HEK293 (cell line): ENCODE data around the gene CD40.

ENCODE experiments used
- CTCF ChIA-PET: fragments of 350-600 bp; formaldehyde crosslinking; extraction: SDS; loops from one replicate; lab custom pipeline; 2021; ENCODE audit warnings: antibody characterized with exemption; lab: Yijun Ruan, JAX
- POLR2A ChIA-PET: fragments of 300-600 bp; formaldehyde crosslinking; extraction: SDS; loops from one replicate; lab custom pipeline; 2020; ENCODE audit warnings: antibody characterized with exemption, inconsistent platforms; lab: Yijun Ruan, JAX
- H3K27ac ChIP-seq: fragments of 200-500 bp; sonication (Bioruptor generic); 2 replicates; pipeline ENCODE4 v1.5.1; 2014; ENCODE audit warnings: low read depth, low read length, control low read depth, inconsistent platforms; ENCODE audit errors: extremely low read depth
- H3K36me3 ChIP-seq, 2 experiments: fragments of 200-500 bp in 1 of 2; sonication (Bioruptor generic) in 1 of 2; 1 replicate in 1 of 2; 2 replicates in 1 of 2; pipeline ENCODE4 v1.5.1; 2014 to 2017; ENCODE audit warnings: inconsistent platforms in 2 of 2, low read length in 2 of 2; ENCODE audit not compliant: control insufficient read depth in 2 of 2, insufficient read depth in 1 of 2
- H3K4me1 ChIP-seq: fragments of 200-500 bp; sonication (Bioruptor generic); 2 replicates; pipeline ENCODE4 v1.5.1; 2014; ENCODE audit warnings: mild to moderate bottlenecking, low read length, inconsistent platforms; ENCODE audit not compliant: control insufficient read depth, insufficient read depth
- H3K4me3 ChIP-seq: 2 replicates; pipeline ENCODE4 v1.5.1; 2011; ENCODE audit warnings: low read depth, mild to moderate bottlenecking, control low read depth, low read length, moderate library complexity
- H3K9me3 ChIP-seq: fragments of 200-500 bp; sonication (Bioruptor generic); 2 replicates; pipeline ENCODE4 v1.5.1; 2014; ENCODE audit warnings: low read depth, low read length, inconsistent platforms; ENCODE audit not compliant: control insufficient read depth, insufficient read depth
- AEBP2 ChIP-seq: fragments of 450-650 bp; formaldehyde crosslinking; IDR thresholded peaks from 2 replicates; pipeline ENCODE4 v1.5.1; 2016; ENCODE audit warnings: missing biosample characterization, missing genetic modification characterization, borderline replicate concordance
- KLF9 ChIP-seq: fragments of 450-650 bp; formaldehyde crosslinking; IDR thresholded peaks from 2 replicates; pipeline ENCODE4 v1.5.1; 2016; ENCODE audit warnings: missing biosample characterization, missing genetic modification characterization, low read depth
- PRDM4 ChIP-seq: fragments of 450-650 bp; formaldehyde crosslinking; IDR thresholded peaks from 2 replicates; pipeline ENCODE4 v1.5.1; 2017; ENCODE audit warnings: missing biosample characterization, missing genetic modification characterization
- REPIN1 ChIP-seq: fragments of 450-650 bp; formaldehyde crosslinking; IDR thresholded peaks from 2 replicates; pipeline ENCODE4 v1.5.1; 2017; ENCODE audit warnings: missing biosample characterization, missing genetic modification characterization, low read depth
- ZBTB17 ChIP-seq: fragments of 450-650 bp; formaldehyde crosslinking; IDR thresholded peaks from 2 replicates; pipeline ENCODE4 v1.5.1; 2016; ENCODE audit warnings: missing biosample characterization, missing genetic modification characterization
- ZFHX2 ChIP-seq: fragments of 450-650 bp; formaldehyde crosslinking; conservative IDR thresholded peaks from 2 replicates; pipeline ENCODE4 v1.5.1; 2016; ENCODE audit warnings: missing biosample characterization, missing genetic modification characterization
- ZIC2 ChIP-seq: fragments of 450-650 bp; formaldehyde crosslinking; IDR thresholded peaks from 2 replicates; pipeline ENCODE4 v1.5.1; 2016; ENCODE audit warnings: missing biosample characterization, missing genetic modification characterization
- ZNF211 ChIP-seq: fragments of 450-650 bp; formaldehyde crosslinking; IDR thresholded peaks from 2 replicates; pipeline ENCODE4 v1.5.1; 2016; ENCODE audit warnings: low read depth, missing biosample characterization, missing genetic modification characterization
- ZNF423 ChIP-seq: fragments of 450-650 bp; formaldehyde crosslinking; IDR thresholded peaks from 2 replicates; pipeline ENCODE4 v1.5.1; 2016; ENCODE audit warnings: missing biosample characterization, missing genetic modification characterization
- TF ChIP-seq, protein P1 (sequence below): fragments of 450-650 bp; formaldehyde crosslinking; IDR thresholded peaks from 2 replicates; pipeline ENCODE4 v1.5.1; 2016; ENCODE audit warnings: missing biosample characterization, missing genetic modification characterization, borderline replicate concordance
- TF ChIP-seq, protein P2 (sequence below): fragments of 450-650 bp; formaldehyde crosslinking; IDR thresholded peaks from 2 replicates; pipeline ENCODE4 v1.5.1; 2016; ENCODE audit warnings: missing biosample characterization, missing genetic modification characterization

Gene CD40

GRCh38 chr20:46142124-46142523, 24.0 kb downstream of the CD40 start:
- no peaks in the 10 kb centered on the region for H3K36me3 ChIP-seq
- H3K9me3 ChIP-seq, result no peaks in the 10 kb centered on the region
- H3K4me1 ChIP-seq, result no peaks in the 10 kb centered on the region
- no peak overlapping the region for H3K4me3 ChIP-seq
- ChIA-PET POLR2A (no interaction called here), CTCF (interaction anchor here (0.6 to 2.5 kb wide), 6 partner anchors 9 to 523 kb away, joined by 3 to 8 read pairs (median 4); no protein-coding TSS in a partner anchor)
- peak; percentile 71; the same call in 1 of the 2 replicates for TF ChIP-seq ZBTB17 (tag by site-specific recombination)
- TF ChIP-seq, protein P1, sequence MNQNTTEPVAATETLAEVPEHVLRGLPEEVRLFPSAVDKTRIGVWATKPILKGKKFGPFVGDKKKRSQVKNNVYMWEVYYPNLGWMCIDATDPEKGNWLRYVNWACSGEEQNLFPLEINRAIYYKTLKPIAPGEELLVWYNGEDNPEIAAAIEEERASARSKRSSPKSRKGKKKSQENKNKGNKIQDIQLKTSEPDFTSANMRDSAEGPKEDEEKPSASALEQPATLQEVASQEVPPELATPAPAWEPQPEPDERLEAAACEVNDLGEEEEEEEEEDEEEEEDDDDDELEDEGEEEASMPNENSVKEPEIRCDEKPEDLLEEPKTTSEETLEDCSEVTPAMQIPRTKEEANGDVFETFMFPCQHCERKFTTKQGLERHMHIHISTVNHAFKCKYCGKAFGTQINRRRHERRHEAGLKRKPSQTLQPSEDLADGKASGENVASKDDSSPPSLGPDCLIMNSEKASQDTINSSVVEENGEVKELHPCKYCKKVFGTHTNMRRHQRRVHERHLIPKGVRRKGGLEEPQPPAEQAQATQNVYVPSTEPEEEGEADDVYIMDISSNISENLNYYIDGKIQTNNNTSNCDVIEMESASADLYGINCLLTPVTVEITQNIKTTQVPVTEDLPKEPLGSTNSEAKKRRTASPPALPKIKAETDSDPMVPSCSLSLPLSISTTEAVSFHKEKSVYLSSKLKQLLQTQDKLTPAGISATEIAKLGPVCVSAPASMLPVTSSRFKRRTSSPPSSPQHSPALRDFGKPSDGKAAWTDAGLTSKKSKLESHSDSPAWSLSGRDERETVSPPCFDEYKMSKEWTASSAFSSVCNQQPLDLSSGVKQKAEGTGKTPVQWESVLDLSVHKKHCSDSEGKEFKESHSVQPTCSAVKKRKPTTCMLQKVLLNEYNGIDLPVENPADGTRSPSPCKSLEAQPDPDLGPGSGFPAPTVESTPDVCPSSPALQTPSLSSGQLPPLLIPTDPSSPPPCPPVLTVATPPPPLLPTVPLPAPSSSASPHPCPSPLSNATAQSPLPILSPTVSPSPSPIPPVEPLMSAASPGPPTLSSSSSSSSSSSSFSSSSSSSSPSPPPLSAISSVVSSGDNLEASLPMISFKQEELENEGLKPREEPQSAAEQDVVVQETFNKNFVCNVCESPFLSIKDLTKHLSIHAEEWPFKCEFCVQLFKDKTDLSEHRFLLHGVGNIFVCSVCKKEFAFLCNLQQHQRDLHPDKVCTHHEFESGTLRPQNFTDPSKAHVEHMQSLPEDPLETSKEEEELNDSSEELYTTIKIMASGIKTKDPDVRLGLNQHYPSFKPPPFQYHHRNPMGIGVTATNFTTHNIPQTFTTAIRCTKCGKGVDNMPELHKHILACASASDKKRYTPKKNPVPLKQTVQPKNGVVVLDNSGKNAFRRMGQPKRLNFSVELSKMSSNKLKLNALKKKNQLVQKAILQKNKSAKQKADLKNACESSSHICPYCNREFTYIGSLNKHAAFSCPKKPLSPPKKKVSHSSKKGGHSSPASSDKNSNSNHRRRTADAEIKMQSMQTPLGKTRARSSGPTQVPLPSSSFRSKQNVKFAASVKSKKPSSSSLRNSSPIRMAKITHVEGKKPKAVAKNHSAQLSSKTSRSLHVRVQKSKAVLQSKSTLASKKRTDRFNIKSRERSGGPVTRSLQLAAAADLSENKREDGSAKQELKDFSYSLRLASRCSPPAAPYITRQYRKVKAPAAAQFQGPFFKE (tag by site-specific recombination), result no peak
- no peak for TF ChIP-seq ZNF211 (tag by site-specific recombination)
- TF ChIP-seq AEBP2, result no peak
- TF ChIP-seq ZNF423, result no peak
- no peak overlapping the region for H3K27ac ChIP-seq

DNA sequence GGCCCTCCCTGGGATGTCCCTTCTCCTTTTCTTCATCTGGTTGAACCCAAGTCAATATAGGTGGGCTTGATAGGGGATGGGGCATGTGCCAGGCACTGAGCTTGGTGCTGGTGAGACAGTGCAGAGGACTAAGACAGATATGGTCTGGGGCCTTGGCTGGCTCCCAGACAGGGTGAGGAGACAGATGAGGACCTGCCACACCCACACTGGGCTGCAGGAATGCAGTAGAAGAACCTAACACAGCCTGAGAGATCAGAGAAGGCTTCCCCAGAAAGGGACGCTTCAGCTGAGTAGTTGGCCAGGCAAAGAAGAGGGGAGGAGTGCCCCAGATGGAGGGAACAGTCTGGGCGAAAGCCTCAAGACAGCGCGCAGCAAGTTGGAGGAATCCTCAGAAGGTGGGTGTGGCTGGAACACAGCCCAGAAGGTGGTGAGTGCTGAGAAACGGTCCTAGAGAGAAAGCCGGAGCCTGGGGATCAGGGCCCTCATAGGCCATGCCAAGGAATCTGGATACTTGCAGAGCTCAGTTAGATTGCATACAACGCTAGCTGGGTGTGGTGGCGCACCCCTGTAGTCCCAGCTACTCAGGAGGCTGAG, 26.4 kb downstream of the CD40 start:
- TF ChIP-seq KLF9 (tag by site-specific recombination), result peak; percentile 46; the same call in 1 of the 2 replicates
- TF ChIP-seq, protein P2, sequence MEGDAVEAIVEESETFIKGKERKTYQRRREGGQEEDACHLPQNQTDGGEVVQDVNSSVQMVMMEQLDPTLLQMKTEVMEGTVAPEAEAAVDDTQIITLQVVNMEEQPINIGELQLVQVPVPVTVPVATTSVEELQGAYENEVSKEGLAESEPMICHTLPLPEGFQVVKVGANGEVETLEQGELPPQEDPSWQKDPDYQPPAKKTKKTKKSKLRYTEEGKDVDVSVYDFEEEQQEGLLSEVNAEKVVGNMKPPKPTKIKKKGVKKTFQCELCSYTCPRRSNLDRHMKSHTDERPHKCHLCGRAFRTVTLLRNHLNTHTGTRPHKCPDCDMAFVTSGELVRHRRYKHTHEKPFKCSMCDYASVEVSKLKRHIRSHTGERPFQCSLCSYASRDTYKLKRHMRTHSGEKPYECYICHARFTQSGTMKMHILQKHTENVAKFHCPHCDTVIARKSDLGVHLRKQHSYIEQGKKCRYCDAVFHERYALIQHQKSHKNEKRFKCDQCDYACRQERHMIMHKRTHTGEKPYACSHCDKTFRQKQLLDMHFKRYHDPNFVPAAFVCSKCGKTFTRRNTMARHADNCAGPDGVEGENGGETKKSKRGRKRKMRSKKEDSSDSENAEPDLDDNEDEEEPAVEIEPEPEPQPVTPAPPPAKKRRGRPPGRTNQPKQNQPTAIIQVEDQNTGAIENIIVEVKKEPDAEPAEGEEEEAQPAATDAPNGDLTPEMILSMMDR (tag by site-specific recombination), result no peak
- TF ChIP-seq ZFHX2 (tag by site-specific recombination), result 0 out of 2 replicates have a peak, but pooled peaks have one; percentile 6
- no peak for TF ChIP-seq REPIN1 (tag by site-specific recombination)
- CTCF ChIA-PET, result interaction anchor here (0.8 kb wide), 1 partner anchor 204 kb away, joined by 3 read pairs; no protein-coding TSS in a partner anchor
- Histone ChIP-seq H3K9me3 (no peaks in the 10 kb centered on the region), H3K4me3 (no peak overlapping the region), H3K27ac (no peak overlapping the region), H3K4me1 (no peaks in the 10 kb centered on the region), H3K36me3 (no peaks in the 10 kb centered on the region)
- POLR2A ChIA-PET, result interaction anchor here (0.7 kb wide), 1 partner anchor 22 kb away, joined by 7 read pairs; no protein-coding TSS in a partner anchor

GRCh38 chr20:46145713-46146112, 27.6 kb downstream of the CD40 start:
- Histone ChIP-seq H3K4me1 (no peaks in the 10 kb centered on the region), H3K36me3 (no peaks in the 10 kb centered on the region), H3K4me3 (no peak overlapping the region), H3K27ac (no peak overlapping the region), H3K9me3 (no peaks in the 10 kb centered on the region)
- 0 out of 2 replicates have a peak, but pooled peaks have one; percentile 31 for TF ChIP-seq ZIC2 (tag by site-specific recombination)
- TF ChIP-seq PRDM4, result no peak
- POLR2A ChIA-PET, result no interaction called here
- CTCF ChIA-PET, result interaction anchor here (0.7 to 1.1 kb wide), 2 partner anchors 13 to 113 kb away, joined by 3 to 9 read pairs; no protein-coding TSS in a partner anchor
